GM12872 (cell line): ENCODE measurements around the gene MUS81.

Experiments used
- CTCF ChIP-seq: IDR thresholded peaks from 3 replicates; pipeline ENCODE4 v1.5.1; 2011; ENCODE audit warnings: low read depth, mild to moderate bottlenecking, low read length, moderate library complexity; ENCODE audit not compliant: insufficient read depth

The MUS81 gene

GRCh38 chr11:65859095-65859811, 980 bp upstream of the MUS81 start:
- TF ChIP-seq CTCF: no peak; the same call in 2 of the 3 replicates

- no peak for TF ChIP-seq CTCF
These were observed 388 bp upstream of the MUS81 start for GRCh38 chr11:65859812-65860277.

GRCh38 chr11:65861165-65861505, 902 bp downstream of the MUS81 start:
- no peak for TF ChIP-seq CTCF

- TF ChIP-seq CTCF: no peak
These were observed 1.4 kb downstream of the MUS81 start for GRCh38 chr11:65861533-65862183.

GRCh38 chr11:65862191-65862735, 2.0 kb downstream of the MUS81 start:
- no peak for TF ChIP-seq CTCF

- TF ChIP-seq CTCF: no peak
These were observed 3.0 kb downstream of the MUS81 start for GRCh38 chr11:65862941-65863888.
